ENCODE results near the gene CPNE7.

- TF ChIP-seq BCL11A (IDR thresholded peaks at IDR 0.05; ENCODE audit: low read depth in 2 of 2, low read length in 2 of 2) (no peak), HDAC2 (IDR thresholded peaks at IDR 0.05; ENCODE audit: borderline replicate concordance in 1 of 2, low read depth in 2 of 2, low read length in 2 of 2) (no peak), SP2 (IDR thresholded peaks at IDR 0.05; ENCODE audit: low read length) (no peak)
These were observed 28.3 kb upstream of the CPNE7 start for GRCh38 chr16:89547291-89547690.

Data from H1 (cell line).